H4 (cell line): ENCODE measurements around the gene PRICKLE2. TPM values are rescaled to one million over a fixed set of nuclear protein-coding genes. Genes with fewer than 3 reads are reported as not detected.

Source experiments
- DNase-seq: peaks from one replicate; pipeline ENCODE4 v3.0.0-alpha.2; 2015; ENCODE audit warnings: low spot score
- total RNA-seq: library from RNA; depleted of rRNA; stranded (reverse); fragments of >200 nt; shearing (Covaris generic); gene quantifications from 2 replicates; pipeline ENCODE4 v1.2.3, GENCODE V29; 2014; rRNA removed

PRICKLE2 gene
- total RNA-seq, 1 experiment from 2014 or later: 3.1 TPM

GRCh38 chr3:64047787-64048186, 177.5 kb downstream of the PRICKLE2 start:
- no peak for DNase-seq

DNA sequence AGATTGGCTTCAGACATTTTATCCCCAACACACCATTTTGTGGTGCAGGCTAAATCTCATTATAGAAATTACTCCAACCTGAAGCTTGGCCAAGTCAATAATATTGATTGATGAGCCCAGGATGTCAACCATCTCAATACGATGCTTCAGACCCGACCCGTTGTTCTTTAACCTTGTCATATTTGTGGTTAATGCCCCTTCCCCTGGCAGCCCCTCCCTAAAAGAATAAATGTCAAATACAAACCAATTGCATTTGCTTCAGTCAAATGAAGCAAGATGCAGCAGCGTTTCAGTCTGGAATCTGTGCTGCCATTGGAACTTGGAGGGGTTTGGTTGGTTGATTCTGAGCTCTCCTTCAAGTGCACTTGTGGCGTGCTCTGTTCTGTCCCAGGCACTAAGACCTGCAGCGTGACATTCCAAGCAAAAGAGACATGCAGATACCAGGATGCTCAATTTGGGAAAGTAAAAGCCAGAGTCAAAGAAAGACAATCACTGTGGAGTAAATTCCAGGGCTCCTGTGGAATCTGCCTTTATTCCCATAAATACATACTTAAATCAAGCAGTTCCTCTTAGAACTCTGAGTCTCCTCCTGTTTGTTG, 178.2 kb downstream of the PRICKLE2 start:
- DNase-seq: no peak

DNA sequence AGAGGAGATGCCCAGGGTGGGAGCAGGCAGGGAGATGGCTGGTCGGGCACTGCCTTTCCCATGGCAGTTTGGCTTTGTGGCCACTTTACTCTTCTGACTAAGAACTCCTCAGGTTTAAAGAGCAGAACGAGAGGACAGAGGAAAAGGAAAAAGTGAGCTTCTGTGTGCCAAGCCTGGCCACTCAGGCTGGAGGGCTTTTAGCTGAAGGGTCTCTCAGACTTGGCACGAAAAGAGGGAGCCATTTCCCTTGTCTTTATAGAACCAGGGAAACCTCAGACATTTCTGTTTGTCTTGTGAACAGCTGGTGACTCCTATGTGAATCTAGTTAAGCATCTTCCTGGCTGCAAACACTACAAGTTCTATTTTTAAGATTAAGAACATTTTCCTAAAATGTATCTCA, 178.7 kb downstream of the PRICKLE2 start:
- DNase-seq: no peak

- DNase-seq: no peak
These were observed 182.3 kb downstream of the PRICKLE2 start for GRCh38 chr3:64042952-64043351.

Other genes with a start within 250 kb of the PRICKLE2 start
- 102 and 104 TPM in 2 replicates for gene PSMD6, start 202.0 kb downstream of the PRICKLE2 start, total RNA-seq